Endothelial cell (in vitro differentiated cells): ENCODE results near the gene BIRC6. TPM values are rescaled to one million over a fixed set of nuclear protein-coding genes. Genes with fewer than 3 reads are reported as not detected.
"Not testable (repeated sequence)": the region's sequence is repeated elsewhere in the genome, so short reads cannot be mapped to it uniquely, and the experiment has no call there.

Experiments used
- DNase-seq: peaks from one replicate; pipeline ENCODE4 v3.0.0; 2021; ENCODE audit warnings: low spot score
- H3K27ac Mint-ChIP-seq: one replicate; pipeline ENCODE4 v1.8.0; 2021; ENCODE audit warnings: mixed read lengths, inconsistent platforms; ENCODE audit not compliant: unreplicated experiment
- H3K27me3 Mint-ChIP-seq: one replicate; pipeline ENCODE4 v1.8.0; 2021; ENCODE audit warnings: mild to moderate bottlenecking, moderate library complexity, mixed read lengths, inconsistent platforms; ENCODE audit not compliant: unreplicated experiment
- H3K36me3 Mint-ChIP-seq: one replicate; pipeline ENCODE4 v1.8.0; 2021; ENCODE audit warnings: mild to moderate bottlenecking, low read depth, mixed read lengths, inconsistent platforms; ENCODE audit not compliant: unreplicated experiment
- H3K4me1 Mint-ChIP-seq: one replicate; pipeline ENCODE4 v1.8.0; 2021; ENCODE audit warnings: mild to moderate bottlenecking, mixed read lengths, inconsistent platforms; ENCODE audit not compliant: unreplicated experiment
- H3K4me3 Mint-ChIP-seq: one replicate; pipeline ENCODE4 v1.8.0; 2021; ENCODE audit warnings: mild to moderate bottlenecking, mixed read lengths, inconsistent platforms; ENCODE audit not compliant: unreplicated experiment
- H3K9me3 Mint-ChIP-seq: one replicate; pipeline ENCODE4 v1.8.0; 2021; ENCODE audit warnings: mixed read lengths, inconsistent platforms; ENCODE audit not compliant: unreplicated experiment
- CTCF ChIP-seq: fragments of 200-600 bp; sonication (generic); IDR thresholded peaks from one replicate; pipeline ENCODE4 v1.5.0; 2021; ENCODE audit warnings: antibody characterized with exemption; ENCODE audit not compliant: unreplicated experiment
- total RNA-seq: library from RNA; stranded (reverse); fragmentation: NEBNext Ultra II Directional; extraction: Animal tissue kit (Norgen Biotek cat#: 25700); gene quantifications from one replicate; pipeline ENCODE4 v1.2.1, GENCODE V29; 2021; ENCODE audit not compliant: unreplicated experiment

The BIRC6 gene
- total RNA-seq, 1 donor from 2014 or later, result 125 TPM

GRCh38 chr2:32534831-32535230 lies 178.0 kb downstream of the BIRC6 start:
- Mint-ChIP-seq H3K4me3 (peak overlapping the region; percentile 37), H3K36me3 (peaks cover 31% of the 10 kb centered on the region), H3K9me3 (no peaks in the 10 kb centered on the region), H3K4me1 (no peaks in the 10 kb centered on the region), H3K27ac (no peak overlapping the region), H3K27me3 (peaks cover 14% of the 10 kb centered on the region)
- no peak for TF ChIP-seq CTCF
- no peak for DNase-seq

- Mint-ChIP-seq H3K27me3 (peaks cover 7% of the 10 kb centered on the region), H3K4me3 (no peak overlapping the region)
- DNase-seq, result no peak
Measured at GRCh38 chr2:32538735-32539134, 181.9 kb downstream of the BIRC6 start.

GRCh38 chr2:32552483-32552882 lies 195.7 kb downstream of the BIRC6 start:
- not testable (repeated sequence) for DNase-seq, H3K36me3 Mint-ChIP-seq, H3K9me3 Mint-ChIP-seq, H3K27me3 Mint-ChIP-seq, H3K4me1 Mint-ChIP-seq, H3K27ac Mint-ChIP-seq, H3K4me3 Mint-ChIP-seq

More at GRCh38 chr2:32538735-32539134, 181.9 kb downstream of the BIRC6 start:
- H3K27ac Mint-ChIP-seq, result no peak overlapping the region
- H3K4me1 Mint-ChIP-seq, result no peaks in the 10 kb centered on the region
- TF ChIP-seq CTCF, result no peak
- H3K9me3 Mint-ChIP-seq, result no peaks in the 10 kb centered on the region
- peaks cover 12% of the 10 kb centered on the region for H3K36me3 Mint-ChIP-seq

GRCh38 chr2:32553829-32554432 lies 197.1 kb downstream of the BIRC6 start:
- Mint-ChIP-seq H3K4me3 (no peak overlapping the region), H3K27me3 (no peaks in the 10 kb centered on the region), H3K27ac (peak overlapping the region; percentile 12), H3K9me3 (no peaks in the 10 kb centered on the region), H3K4me1 (no peaks in the 10 kb centered on the region), H3K36me3 (no peaks in the 10 kb centered on the region)
- DNase-seq, result no peak
- TF ChIP-seq CTCF, result peak; percentile 71

- TF ChIP-seq CTCF, result no peak
- H3K9me3 Mint-ChIP-seq, result no peaks in the 10 kb centered on the region
- DNase-seq, result no peak
- no peak overlapping the region for H3K4me3 Mint-ChIP-seq
- H3K4me1 Mint-ChIP-seq, result no peaks in the 10 kb centered on the region
- H3K36me3 Mint-ChIP-seq, result no peaks in the 10 kb centered on the region
- H3K27me3 Mint-ChIP-seq, result no peaks in the 10 kb centered on the region
- H3K27ac Mint-ChIP-seq, result no peak overlapping the region
Measured at GRCh38 chr2:32558492-32558891, 201.7 kb downstream of the BIRC6 start.
